Measurements from ENCODE around the gene SUSD4. TPM values are rescaled to one million over a fixed set of nuclear protein-coding genes. Genes with fewer than 3 reads are reported as not detected.

The SUSD4 gene
- total and polyA plus RNA-seq, 10 of the 15 experiments (the other 5 are each of a cell fraction or from before 2014, with no cell fraction given): 0.13 to 1.1 (median 0.26) TPM; not detected in 3

DNA sequence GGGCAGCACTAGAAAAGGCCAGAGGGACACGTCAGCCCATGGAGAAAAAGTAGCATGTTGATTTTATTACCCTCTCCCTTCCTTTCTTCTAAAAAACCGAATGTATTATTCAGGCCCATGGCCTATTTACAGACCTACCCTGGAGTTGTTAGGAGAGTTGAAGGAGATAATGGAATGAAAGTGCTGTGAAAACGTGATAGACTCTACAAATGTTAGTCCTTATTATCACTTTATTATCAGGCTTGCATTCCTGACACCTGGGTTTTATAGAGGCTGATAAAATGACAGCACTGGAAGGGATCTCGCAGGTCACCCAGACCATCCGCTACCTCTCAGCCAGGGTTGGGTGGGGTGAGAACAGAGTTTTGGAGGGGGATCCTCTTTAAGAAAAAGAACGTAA is 160.3 kb downstream of the SUSD4 start:
- H2AFZ ChIP-seq (ENCODE audit: control insufficient read depth, low read depth, low read length): no peak overlapping the region
- no TSS peak for BruUV-seq (replicated peaks)
- H3K4me1 ChIP-seq (ENCODE audit: control insufficient read depth, insufficient read depth, low read length): no peaks in the 10 kb centered on the region
- H3K9ac ChIP-seq (ENCODE audit: control insufficient read depth, insufficient read depth, low read length): no peak overlapping the region
- no peaks in the 10 kb centered on the region for H3K9me3 ChIP-seq (replicated peaks; ENCODE audit: control insufficient read depth, insufficient read depth, low read length)
- intact Hi-C loops (cut with micrococcal nuclease; ENCODE audit: unreplicated experiment): no loop called here
- H4K20me1 ChIP-seq (ENCODE audit: control insufficient read depth, insufficient read depth): no peaks in the 10 kb centered on the region
- no peak overlapping the region for H3K4me2 ChIP-seq (ENCODE audit: control insufficient read depth, insufficient read depth)
- SMC1A ChIA-PET (ENCODE audit: uncharacterized antibody, unreplicated experiment): interaction anchor here (1.1 kb wide), 1 partner anchor 12 kb away, joined by 3 read pairs; no protein-coding TSS in a partner anchor
- CTCF ChIA-PET: interaction anchor here (1.8 kb wide), 1 partner anchor 70 kb away, joined by 7 read pairs; no protein-coding TSS in a partner anchor
- H3K27ac ChIP-seq (ENCODE audit: control insufficient read depth, insufficient read depth): no peak overlapping the region
- no peaks in the 10 kb centered on the region for H3K79me2 ChIP-seq (ENCODE audit: control insufficient read depth, insufficient read depth, low read length)
- in situ Hi-C loops (cut with MboI): no loop called here
- RAD21 ChIA-PET (ENCODE audit: unreplicated experiment): no interaction called here
- FAIRE-seq: no peak
- WGBS (ENCODE audit: insufficient coverage, insufficient replicate concordance, low lambda C conversion rate, missing lambda C conversion rate): 15% methylated on average over 6 of the region's 6 CpGs
- POLR2A ChIA-PET: no interaction called here
- no peaks in the 10 kb centered on the region for H3K27me3 ChIP-seq (replicated peaks in 1 of 2; ENCODE audit: control insufficient read depth in 2 of 2, insufficient read depth in 2 of 2, low read length in 1 of 2)
- DNase-seq (ENCODE audit: low read depth, low spot score): no peak
- H3K36me3 ChIP-seq (ENCODE audit: control insufficient read depth in 2 of 2, insufficient read depth in 2 of 2, low read length in 1 of 2): no peaks in the 10 kb centered on the region
- ATAC-seq: no peak
- no peak overlapping the region for H3K4me3 ChIP-seq
- TF ChIP-seq, protein P1, sequence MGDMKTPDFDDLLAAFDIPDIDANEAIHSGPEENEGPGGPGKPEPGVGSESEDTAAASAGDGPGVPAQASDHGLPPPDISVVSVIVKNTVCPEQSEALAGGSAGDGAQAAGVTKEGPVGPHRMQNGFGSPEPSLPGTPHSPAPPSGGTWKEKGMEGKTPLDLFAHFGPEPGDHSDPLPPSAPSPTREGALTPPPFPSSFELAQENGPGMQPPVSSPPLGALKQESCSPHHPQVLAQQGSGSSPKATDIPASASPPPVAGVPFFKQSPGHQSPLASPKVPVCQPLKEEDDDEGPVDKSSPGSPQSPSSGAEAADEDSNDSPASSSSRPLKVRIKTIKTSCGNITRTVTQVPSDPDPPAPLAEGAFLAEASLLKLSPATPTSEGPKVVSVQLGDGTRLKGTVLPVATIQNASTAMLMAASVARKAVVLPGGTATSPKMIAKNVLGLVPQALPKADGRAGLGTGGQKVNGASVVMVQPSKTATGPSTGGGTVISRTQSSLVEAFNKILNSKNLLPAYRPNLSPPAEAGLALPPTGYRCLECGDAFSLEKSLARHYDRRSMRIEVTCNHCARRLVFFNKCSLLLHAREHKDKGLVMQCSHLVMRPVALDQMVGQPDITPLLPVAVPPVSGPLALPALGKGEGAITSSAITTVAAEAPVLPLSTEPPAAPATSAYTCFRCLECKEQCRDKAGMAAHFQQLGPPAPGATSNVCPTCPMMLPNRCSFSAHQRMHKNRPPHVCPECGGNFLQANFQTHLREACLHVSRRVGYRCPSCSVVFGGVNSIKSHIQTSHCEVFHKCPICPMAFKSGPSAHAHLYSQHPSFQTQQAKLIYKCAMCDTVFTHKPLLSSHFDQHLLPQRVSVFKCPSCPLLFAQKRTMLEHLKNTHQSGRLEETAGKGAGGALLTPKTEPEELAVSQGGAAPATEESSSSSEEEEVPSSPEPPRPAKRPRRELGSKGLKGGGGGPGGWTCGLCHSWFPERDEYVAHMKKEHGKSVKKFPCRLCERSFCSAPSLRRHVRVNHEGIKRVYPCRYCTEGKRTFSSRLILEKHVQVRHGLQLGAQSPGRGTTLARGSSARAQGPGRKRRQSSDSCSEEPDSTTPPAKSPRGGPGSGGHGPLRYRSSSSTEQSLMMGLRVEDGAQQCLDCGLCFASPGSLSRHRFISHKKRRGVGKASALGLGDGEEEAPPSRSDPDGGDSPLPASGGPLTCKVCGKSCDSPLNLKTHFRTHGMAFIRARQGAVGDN (IDR thresholded peaks at IDR 0.05): no peak
- TF ChIP-seq, protein P2, sequence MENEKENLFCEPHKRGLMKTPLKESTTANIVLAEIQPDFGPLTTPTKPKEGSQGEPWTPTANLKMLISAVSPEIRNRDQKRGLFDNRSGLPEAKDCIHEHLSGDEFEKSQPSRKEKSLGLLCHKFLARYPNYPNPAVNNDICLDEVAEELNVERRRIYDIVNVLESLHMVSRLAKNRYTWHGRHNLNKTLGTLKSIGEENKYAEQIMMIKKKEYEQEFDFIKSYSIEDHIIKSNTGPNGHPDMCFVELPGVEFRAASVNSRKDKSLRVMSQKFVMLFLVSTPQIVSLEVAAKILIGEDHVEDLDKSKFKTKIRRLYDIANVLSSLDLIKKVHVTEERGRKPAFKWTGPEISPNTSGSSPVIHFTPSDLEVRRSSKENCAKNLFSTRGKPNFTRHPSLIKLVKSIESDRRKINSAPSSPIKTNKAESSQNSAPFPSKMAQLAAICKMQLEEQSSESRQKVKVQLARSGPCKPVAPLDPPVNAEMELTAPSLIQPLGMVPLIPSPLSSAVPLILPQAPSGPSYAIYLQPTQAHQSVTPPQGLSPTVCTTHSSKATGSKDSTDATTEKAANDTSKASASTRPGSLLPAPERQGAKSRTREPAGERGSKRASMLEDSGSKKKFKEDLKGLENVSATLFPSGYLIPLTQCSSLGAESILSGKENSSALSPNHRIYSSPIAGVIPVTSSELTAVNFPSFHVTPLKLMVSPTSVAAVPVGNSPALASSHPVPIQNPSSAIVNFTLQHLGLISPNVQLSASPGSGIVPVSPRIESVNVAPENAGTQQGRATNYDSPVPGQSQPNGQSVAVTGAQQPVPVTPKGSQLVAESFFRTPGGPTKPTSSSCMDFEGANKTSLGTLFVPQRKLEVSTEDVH (IDR thresholded peaks at IDR 0.05; ENCODE audit: low read depth, partially characterized antibody): no peak
- TF ChIP-seq TCF12 (IDR thresholded peaks at IDR 0.05; ENCODE audit: low read depth, low read length) (no peak), ZNF384 (IDR thresholded peaks at IDR 0.05; ENCODE audit: borderline replicate concordance, low read depth, low read length) (no peak), CREM (IDR thresholded peaks at IDR 0.05; ENCODE audit: low read depth) (no peak), SREBF1 (IDR thresholded peaks at IDR 0.05; ENCODE audit: low read length) (no peak), POLR2A (IDR thresholded peaks at IDR 0.05; ENCODE audit: low read depth, low read length) (no peak)
- TF ChIP-seq, protein P3, sequence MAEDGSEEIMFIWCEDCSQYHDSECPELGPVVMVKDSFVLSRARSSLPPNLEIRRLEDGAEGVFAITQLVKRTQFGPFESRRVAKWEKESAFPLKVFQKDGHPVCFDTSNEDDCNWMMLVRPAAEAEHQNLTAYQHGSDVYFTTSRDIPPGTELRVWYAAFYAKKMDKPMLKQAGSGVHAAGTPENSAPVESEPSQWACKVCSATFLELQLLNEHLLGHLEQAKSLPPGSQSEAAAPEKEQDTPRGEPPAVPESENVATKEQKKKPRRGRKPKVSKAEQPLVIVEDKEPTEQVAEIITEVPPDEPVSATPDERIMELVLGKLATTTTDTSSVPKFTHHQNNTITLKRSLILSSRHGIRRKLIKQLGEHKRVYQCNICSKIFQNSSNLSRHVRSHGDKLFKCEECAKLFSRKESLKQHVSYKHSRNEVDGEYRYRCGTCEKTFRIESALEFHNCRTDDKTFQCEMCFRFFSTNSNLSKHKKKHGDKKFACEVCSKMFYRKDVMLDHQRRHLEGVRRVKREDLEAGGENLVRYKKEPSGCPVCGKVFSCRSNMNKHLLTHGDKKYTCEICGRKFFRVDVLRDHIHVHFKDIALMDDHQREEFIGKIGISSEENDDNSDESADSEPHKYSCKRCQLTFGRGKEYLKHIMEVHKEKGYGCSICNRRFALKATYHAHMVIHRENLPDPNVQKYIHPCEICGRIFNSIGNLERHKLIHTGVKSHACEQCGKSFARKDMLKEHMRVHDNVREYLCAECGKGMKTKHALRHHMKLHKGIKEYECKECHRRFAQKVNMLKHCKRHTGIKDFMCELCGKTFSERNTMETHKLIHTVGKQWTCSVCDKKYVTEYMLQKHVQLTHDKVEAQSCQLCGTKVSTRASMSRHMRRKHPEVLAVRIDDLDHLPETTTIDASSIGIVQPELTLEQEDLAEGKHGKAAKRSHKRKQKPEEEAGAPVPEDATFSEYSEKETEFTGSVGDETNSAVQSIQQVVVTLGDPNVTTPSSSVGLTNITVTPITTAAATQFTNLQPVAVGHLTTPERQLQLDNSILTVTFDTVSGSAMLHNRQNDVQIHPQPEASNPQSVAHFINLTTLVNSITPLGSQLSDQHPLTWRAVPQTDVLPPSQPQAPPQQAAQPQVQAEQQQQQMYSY (CRISPR knock-in tag; IDR thresholded peaks at IDR 0.05): no peak
- TF ChIP-seq, protein P4, sequence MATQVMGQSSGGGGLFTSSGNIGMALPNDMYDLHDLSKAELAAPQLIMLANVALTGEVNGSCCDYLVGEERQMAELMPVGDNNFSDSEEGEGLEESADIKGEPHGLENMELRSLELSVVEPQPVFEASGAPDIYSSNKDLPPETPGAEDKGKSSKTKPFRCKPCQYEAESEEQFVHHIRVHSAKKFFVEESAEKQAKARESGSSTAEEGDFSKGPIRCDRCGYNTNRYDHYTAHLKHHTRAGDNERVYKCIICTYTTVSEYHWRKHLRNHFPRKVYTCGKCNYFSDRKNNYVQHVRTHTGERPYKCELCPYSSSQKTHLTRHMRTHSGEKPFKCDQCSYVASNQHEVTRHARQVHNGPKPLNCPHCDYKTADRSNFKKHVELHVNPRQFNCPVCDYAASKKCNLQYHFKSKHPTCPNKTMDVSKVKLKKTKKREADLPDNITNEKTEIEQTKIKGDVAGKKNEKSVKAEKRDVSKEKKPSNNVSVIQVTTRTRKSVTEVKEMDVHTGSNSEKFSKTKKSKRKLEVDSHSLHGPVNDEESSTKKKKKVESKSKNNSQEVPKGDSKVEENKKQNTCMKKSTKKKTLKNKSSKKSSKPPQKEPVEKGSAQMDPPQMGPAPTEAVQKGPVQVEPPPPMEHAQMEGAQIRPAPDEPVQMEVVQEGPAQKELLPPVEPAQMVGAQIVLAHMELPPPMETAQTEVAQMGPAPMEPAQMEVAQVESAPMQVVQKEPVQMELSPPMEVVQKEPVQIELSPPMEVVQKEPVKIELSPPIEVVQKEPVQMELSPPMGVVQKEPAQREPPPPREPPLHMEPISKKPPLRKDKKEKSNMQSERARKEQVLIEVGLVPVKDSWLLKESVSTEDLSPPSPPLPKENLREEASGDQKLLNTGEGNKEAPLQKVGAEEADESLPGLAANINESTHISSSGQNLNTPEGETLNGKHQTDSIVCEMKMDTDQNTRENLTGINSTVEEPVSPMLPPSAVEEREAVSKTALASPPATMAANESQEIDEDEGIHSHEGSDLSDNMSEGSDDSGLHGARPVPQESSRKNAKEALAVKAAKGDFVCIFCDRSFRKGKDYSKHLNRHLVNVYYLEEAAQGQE (IDR thresholded peaks at IDR 0.05; ENCODE audit: low read depth, low read length): no peak

All from GM12878 (cell line).